HEK293 (cell line): ENCODE data around the gene NXNL2.

Source experiments
- CTCF ChIA-PET: fragments of 350-600 bp; formaldehyde crosslinking; extraction: SDS; loops from one replicate; lab custom pipeline; 2021; ENCODE audit warnings: antibody characterized with exemption; lab: Yijun Ruan, JAX
- POLR2A ChIA-PET: fragments of 300-600 bp; formaldehyde crosslinking; extraction: SDS; loops from one replicate; lab custom pipeline; 2020; ENCODE audit warnings: antibody characterized with exemption, inconsistent platforms; lab: Yijun Ruan, JAX
- H3K27ac ChIP-seq: fragments of 200-500 bp; sonication (Bioruptor generic); 2 replicates; pipeline ENCODE4 v1.5.1; 2014; ENCODE audit warnings: low read depth, low read length, control low read depth, inconsistent platforms; ENCODE audit errors: extremely low read depth
- H3K36me3 ChIP-seq, 2 experiments: fragments of 200-500 bp in 1 of 2; sonication (Bioruptor generic) in 1 of 2; 1 replicate in 1 of 2; 2 replicates in 1 of 2; pipeline ENCODE4 v1.5.1; 2014 to 2017; ENCODE audit warnings: inconsistent platforms in 2 of 2, low read length in 2 of 2; ENCODE audit not compliant: control insufficient read depth in 2 of 2, insufficient read depth in 1 of 2
- H3K4me1 ChIP-seq: fragments of 200-500 bp; sonication (Bioruptor generic); 2 replicates; pipeline ENCODE4 v1.5.1; 2014; ENCODE audit warnings: mild to moderate bottlenecking, low read length, inconsistent platforms; ENCODE audit not compliant: control insufficient read depth, insufficient read depth
- H3K4me3 ChIP-seq: 2 replicates; pipeline ENCODE4 v1.5.1; 2011; ENCODE audit warnings: low read depth, mild to moderate bottlenecking, control low read depth, low read length, moderate library complexity
- H3K9me3 ChIP-seq: fragments of 200-500 bp; sonication (Bioruptor generic); 2 replicates; pipeline ENCODE4 v1.5.1; 2014; ENCODE audit warnings: low read depth, low read length, inconsistent platforms; ENCODE audit not compliant: control insufficient read depth, insufficient read depth
- KLF17 ChIP-seq: fragments of 450-650 bp; formaldehyde crosslinking; IDR thresholded peaks from 2 replicates; pipeline ENCODE4 v1.5.1; 2016; ENCODE audit warnings: missing biosample characterization, missing genetic modification characterization
- ZFP41 ChIP-seq: fragments of 450-650 bp; formaldehyde crosslinking; IDR thresholded peaks from 2 replicates; pipeline ENCODE4 v1.5.1; 2016; ENCODE audit warnings: missing biosample characterization, missing genetic modification characterization, borderline replicate concordance
- ZFP69B ChIP-seq: fragments of 450-650 bp; formaldehyde crosslinking; IDR thresholded peaks from 2 replicates; pipeline ENCODE4 v1.5.1; 2016; ENCODE audit warnings: missing biosample characterization, missing genetic modification characterization
- ZNF10 ChIP-seq: fragments of 450-650 bp; formaldehyde crosslinking; IDR thresholded peaks from 2 replicates; pipeline ENCODE4 v1.5.1; 2017; ENCODE audit warnings: missing biosample characterization, missing genetic modification characterization
- ZNF112 ChIP-seq: fragments of 450-650 bp; formaldehyde crosslinking; IDR thresholded peaks from 2 replicates; pipeline ENCODE4 v1.5.0; 2017; ENCODE audit warnings: missing biosample characterization, missing genetic modification characterization
- ZNF132 ChIP-seq: fragments of 450-650 bp; formaldehyde crosslinking; IDR thresholded peaks from 2 replicates; pipeline ENCODE4 v1.5.1; 2017; ENCODE audit warnings: missing biosample characterization, missing genetic modification characterization, borderline replicate concordance
- ZNF133 ChIP-seq: fragments of 450-650 bp; formaldehyde crosslinking; IDR thresholded peaks from 2 replicates; pipeline ENCODE4 v1.5.1; 2016; ENCODE audit warnings: missing biosample characterization, missing genetic modification characterization
- ZNF146 ChIP-seq: fragments of 450-650 bp; formaldehyde crosslinking; IDR thresholded peaks from 2 replicates; pipeline ENCODE4 v1.5.1; 2016; ENCODE audit warnings: missing biosample characterization, missing genetic modification characterization
- ZNF184 ChIP-seq: fragments of 450-650 bp; IDR thresholded peaks from 2 replicates; pipeline ENCODE4 v1.5.1; 2018; ENCODE audit warnings: missing biosample characterization, mild to moderate bottlenecking, missing genetic modification characterization
- ZNF211 ChIP-seq: fragments of 450-650 bp; formaldehyde crosslinking; IDR thresholded peaks from 2 replicates; pipeline ENCODE4 v1.5.1; 2016; ENCODE audit warnings: low read depth, missing biosample characterization, missing genetic modification characterization
- ZNF221 ChIP-seq: fragments of 450-650 bp; formaldehyde crosslinking; IDR thresholded peaks from 2 replicates; pipeline ENCODE4 v1.5.1; 2017; ENCODE audit warnings: missing biosample characterization, missing genetic modification characterization, borderline replicate concordance
- ZNF302 ChIP-seq: fragments of 450-650 bp; formaldehyde crosslinking; IDR thresholded peaks from 2 replicates; pipeline ENCODE4 v1.5.1; 2016; ENCODE audit warnings: missing biosample characterization, missing genetic modification characterization, low read depth
- ZNF501 ChIP-seq: fragments of 450-650 bp; formaldehyde crosslinking; IDR thresholded peaks from 2 replicates; pipeline ENCODE4 v1.5.1; 2016; ENCODE audit warnings: missing biosample characterization, missing genetic modification characterization
- ZNF510 ChIP-seq: fragments of 450-650 bp; formaldehyde crosslinking; IDR thresholded peaks from 2 replicates; pipeline ENCODE4 v1.5.1; 2018; ENCODE audit warnings: mild to moderate bottlenecking, missing genetic modification characterization, missing biosample characterization; ENCODE audit not compliant: insufficient replicate concordance
- ZNF549 ChIP-seq: fragments of 450-650 bp; IDR thresholded peaks from 2 replicates; pipeline ENCODE4 v1.5.1; 2018; ENCODE audit warnings: missing biosample characterization, missing genetic modification characterization, mild to moderate bottlenecking, inconsistent platforms, moderate library complexity
- ZNF558 ChIP-seq: fragments of 450-650 bp; formaldehyde crosslinking; IDR thresholded peaks from 2 replicates; pipeline ENCODE4 v1.5.1; 2016; ENCODE audit warnings: missing biosample characterization, missing genetic modification characterization
- ZNF830 ChIP-seq: fragments of 450-650 bp; IDR thresholded peaks from 2 replicates; pipeline ENCODE4 v1.5.0; 2018; ENCODE audit warnings: missing biosample characterization, missing genetic modification characterization, low read depth, mild to moderate bottlenecking, moderate library complexity
- TF ChIP-seq, protein P1 (sequence below): fragments of 450-650 bp; formaldehyde crosslinking; IDR thresholded peaks from 2 replicates; pipeline ENCODE4 v1.5.1; 2017; ENCODE audit warnings: missing biosample characterization, missing genetic modification characterization
- TF ChIP-seq, protein P2 (sequence below): fragments of 450-650 bp; IDR thresholded peaks from 2 replicates; pipeline ENCODE4 v1.5.1; 2018; ENCODE audit warnings: missing biosample characterization, missing genetic modification characterization
- TF ChIP-seq, protein P3 (sequence below): fragments of 450-650 bp; formaldehyde crosslinking; conservative IDR thresholded peaks from 2 replicates; pipeline ENCODE4 v1.5.1; 2016; ENCODE audit warnings: low read depth, missing biosample characterization, missing genetic modification characterization
- TF ChIP-seq, protein P4 (sequence below): fragments of 450-650 bp; formaldehyde crosslinking; IDR thresholded peaks from 2 replicates; pipeline ENCODE4 v1.5.1; 2016; ENCODE audit warnings: missing biosample characterization, missing genetic modification characterization
- TF ChIP-seq, protein P5 (sequence below): fragments of 450-650 bp; formaldehyde crosslinking; IDR thresholded peaks from 2 replicates; pipeline ENCODE4 v1.5.1; 2016; ENCODE audit warnings: missing biosample characterization, missing genetic modification characterization, low read depth

The NXNL2 gene

DNA sequence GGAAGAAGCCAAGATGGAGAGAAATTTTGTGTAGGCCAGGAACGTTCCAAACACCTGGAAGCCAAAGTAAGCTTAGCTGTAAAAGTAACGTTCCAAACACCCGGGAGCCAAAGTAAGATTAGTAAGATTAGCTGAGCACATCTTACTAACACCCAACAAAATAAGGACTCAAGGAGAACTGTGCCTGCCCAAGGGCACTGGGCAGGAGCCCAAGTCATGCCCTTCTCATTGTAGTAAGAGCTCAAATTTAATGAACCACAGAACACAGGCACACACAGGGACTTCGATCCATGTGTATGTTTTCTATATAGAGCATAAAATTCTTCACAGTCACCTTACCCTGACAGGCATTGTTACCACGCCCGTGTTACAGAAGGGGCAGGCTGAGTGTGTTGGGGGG, 36.1 kb upstream of the NXNL2 start:
- Histone ChIP-seq H3K36me3 (no peaks in the 10 kb centered on the region), H3K9me3 (no peaks in the 10 kb centered on the region), H3K27ac (no peak overlapping the region), H3K4me1 (no peaks in the 10 kb centered on the region), H3K4me3 (no peak overlapping the region)
- no peak for TF ChIP-seq ZNF10 (tag by site-specific recombination)
- TF ChIP-seq, protein P1, sequence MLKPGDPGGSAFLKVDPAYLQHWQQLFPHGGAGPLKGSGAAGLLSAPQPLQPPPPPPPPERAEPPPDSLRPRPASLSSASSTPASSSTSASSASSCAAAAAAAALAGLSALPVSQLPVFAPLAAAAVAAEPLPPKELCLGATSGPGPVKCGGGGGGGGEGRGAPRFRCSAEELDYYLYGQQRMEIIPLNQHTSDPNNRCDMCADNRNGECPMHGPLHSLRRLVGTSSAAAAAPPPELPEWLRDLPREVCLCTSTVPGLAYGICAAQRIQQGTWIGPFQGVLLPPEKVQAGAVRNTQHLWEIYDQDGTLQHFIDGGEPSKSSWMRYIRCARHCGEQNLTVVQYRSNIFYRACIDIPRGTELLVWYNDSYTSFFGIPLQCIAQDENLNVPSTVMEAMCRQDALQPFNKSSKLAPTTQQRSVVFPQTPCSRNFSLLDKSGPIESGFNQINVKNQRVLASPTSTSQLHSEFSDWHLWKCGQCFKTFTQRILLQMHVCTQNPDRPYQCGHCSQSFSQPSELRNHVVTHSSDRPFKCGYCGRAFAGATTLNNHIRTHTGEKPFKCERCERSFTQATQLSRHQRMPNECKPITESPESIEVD (tag by site-specific recombination): no peak
- TF ChIP-seq ZNF549: no peak
- no peak for TF ChIP-seq KLF17 (tag by site-specific recombination)
- no peak for TF ChIP-seq ZNF558
- TF ChIP-seq, protein P2, sequence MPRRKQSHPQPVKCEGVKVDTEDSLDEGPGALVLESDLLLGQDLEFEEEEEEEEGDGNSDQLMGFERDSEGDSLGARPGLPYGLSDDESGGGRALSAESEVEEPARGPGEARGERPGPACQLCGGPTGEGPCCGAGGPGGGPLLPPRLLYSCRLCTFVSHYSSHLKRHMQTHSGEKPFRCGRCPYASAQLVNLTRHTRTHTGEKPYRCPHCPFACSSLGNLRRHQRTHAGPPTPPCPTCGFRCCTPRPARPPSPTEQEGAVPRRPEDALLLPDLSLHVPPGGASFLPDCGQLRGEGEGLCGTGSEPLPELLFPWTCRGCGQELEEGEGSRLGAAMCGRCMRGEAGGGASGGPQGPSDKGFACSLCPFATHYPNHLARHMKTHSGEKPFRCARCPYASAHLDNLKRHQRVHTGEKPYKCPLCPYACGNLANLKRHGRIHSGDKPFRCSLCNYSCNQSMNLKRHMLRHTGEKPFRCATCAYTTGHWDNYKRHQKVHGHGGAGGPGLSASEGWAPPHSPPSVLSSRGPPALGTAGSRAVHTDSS (tag by site-specific recombination): no peak
- no peak for TF ChIP-seq ZNF830 (tag by site-specific recombination)
- TF ChIP-seq ZNF510 (tag by site-specific recombination): no peak
- TF ChIP-seq ZFP69B (tag by site-specific recombination): no peak
- ChIA-PET CTCF (interaction anchor here (0.6 kb wide), 3 partner anchors 17 to 548 kb away, joined by 3 read pairs; no protein-coding TSS in a partner anchor), POLR2A (interaction anchor here (1.0 kb wide), 1 partner anchor 811 kb away, joined by 3 read pairs; no protein-coding TSS in a partner anchor)

DNA sequence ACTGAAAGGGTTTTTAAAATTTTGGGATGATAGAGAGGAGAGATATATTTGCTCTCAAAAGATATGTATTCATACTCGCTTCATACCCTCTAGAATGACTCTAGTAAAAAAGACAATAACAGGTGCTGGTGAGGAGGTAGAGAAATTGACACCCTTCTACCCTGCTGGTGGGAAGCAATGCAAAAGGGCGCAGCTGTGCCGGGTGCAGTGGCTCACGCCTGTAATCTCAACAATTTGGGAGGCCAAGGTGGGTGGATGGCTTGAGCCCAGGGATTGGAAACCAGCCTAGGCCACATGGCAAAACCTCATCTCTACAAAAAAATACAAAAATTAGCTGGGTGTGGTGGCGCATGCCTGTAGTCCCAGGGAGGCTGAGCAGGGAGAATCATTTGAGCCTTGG, 33.9 kb upstream of the NXNL2 start:
- CTCF ChIA-PET: no interaction called here
- Histone ChIP-seq H3K4me1 (no peaks in the 10 kb centered on the region), H3K36me3 (no peaks in the 10 kb centered on the region), H3K4me3 (no peak overlapping the region), H3K27ac (no peak overlapping the region), H3K9me3 (no peaks in the 10 kb centered on the region)
- POLR2A ChIA-PET: no interaction called here
- no peak for TF ChIP-seq ZNF501 (tag by site-specific recombination)
- TF ChIP-seq ZNF133: no peak
- TF ChIP-seq ZNF302 (tag by site-specific recombination): no peak
- TF ChIP-seq, protein P3, sequence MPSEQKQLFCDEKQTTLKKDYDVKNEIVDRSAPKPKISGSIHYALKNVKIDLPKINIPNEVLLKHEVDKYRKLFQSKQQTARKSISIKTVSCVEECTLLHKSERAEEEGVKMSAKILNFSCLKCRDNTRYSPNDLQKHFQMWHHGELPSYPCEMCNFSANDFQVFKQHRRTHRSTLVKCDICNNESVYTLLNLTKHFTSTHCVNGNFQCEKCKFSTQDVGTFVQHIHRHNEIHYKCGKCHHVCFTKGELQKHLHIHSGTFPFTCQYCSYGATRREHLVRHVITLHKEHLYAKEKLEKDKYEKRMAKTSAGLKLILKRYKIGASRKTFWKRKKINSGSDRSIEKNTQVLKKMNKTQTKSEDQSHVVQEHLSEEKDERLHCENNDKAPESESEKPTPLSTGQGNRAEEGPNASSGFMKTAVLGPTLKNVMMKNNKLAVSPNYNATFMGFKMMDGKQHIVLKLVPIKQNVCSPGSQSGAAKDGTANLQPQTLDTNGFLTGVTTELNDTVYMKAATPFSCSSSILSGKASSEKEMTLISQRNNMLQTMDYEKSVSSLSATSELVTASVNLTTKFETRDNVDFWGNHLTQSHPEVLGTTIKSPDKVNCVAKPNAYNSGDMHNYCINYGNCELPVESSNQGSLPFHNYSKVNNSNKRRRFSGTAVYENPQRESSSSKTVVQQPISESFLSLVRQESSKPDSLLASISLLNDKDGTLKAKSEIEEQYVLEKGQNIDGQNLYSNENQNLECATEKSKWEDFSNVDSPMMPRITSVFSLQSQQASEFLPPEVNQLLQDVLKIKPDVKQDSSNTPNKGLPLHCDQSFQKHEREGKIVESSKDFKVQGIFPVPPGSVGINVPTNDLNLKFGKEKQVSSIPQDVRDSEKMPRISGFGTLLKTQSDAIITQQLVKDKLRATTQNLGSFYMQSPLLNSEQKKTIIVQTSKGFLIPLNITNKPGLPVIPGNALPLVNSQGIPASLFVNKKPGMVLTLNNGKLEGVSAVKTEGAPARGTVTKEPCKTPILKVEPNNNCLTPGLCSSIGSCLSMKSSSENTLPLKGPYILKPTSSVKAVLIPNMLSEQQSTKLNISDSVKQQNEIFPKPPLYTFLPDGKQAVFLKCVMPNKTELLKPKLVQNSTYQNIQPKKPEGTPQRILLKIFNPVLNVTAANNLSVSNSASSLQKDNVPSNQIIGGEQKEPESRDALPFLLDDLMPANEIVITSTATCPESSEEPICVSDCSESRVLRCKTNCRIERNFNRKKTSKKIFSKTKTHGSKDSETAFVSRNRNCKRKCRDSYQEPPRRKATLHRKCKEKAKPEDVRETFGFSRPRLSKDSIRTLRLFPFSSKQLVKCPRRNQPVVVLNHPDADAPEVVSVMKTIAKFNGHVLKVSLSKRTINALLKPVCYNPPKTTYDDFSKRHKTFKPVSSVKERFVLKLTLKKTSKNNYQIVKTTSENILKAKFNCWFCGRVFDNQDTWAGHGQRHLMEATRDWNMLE: no peak
- TF ChIP-seq ZNF184 (tag by site-specific recombination): no peak
- TF ChIP-seq ZNF221 (tag by site-specific recombination): no peak
- TF ChIP-seq ZFP69B (tag by site-specific recombination): no peak
- no peak for TF ChIP-seq ZFP41
- TF ChIP-seq ZNF132: no peak
- TF ChIP-seq, protein P4, sequence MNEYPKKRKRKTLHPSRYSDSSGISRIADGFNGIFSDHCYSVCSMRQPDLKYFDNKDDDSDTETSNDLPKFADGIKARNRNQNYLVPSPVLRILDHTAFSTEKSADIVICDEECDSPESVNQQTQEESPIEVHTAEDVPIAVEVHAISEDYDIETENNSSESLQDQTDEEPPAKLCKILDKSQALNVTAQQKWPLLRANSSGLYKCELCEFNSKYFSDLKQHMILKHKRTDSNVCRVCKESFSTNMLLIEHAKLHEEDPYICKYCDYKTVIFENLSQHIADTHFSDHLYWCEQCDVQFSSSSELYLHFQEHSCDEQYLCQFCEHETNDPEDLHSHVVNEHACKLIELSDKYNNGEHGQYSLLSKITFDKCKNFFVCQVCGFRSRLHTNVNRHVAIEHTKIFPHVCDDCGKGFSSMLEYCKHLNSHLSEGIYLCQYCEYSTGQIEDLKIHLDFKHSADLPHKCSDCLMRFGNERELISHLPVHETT (tag by site-specific recombination): no peak
- no peak for TF ChIP-seq ZNF146 (tag by site-specific recombination)
- no peak for TF ChIP-seq ZNF211 (tag by site-specific recombination)
- no peak for TF ChIP-seq ZNF112
- TF ChIP-seq, protein P5, sequence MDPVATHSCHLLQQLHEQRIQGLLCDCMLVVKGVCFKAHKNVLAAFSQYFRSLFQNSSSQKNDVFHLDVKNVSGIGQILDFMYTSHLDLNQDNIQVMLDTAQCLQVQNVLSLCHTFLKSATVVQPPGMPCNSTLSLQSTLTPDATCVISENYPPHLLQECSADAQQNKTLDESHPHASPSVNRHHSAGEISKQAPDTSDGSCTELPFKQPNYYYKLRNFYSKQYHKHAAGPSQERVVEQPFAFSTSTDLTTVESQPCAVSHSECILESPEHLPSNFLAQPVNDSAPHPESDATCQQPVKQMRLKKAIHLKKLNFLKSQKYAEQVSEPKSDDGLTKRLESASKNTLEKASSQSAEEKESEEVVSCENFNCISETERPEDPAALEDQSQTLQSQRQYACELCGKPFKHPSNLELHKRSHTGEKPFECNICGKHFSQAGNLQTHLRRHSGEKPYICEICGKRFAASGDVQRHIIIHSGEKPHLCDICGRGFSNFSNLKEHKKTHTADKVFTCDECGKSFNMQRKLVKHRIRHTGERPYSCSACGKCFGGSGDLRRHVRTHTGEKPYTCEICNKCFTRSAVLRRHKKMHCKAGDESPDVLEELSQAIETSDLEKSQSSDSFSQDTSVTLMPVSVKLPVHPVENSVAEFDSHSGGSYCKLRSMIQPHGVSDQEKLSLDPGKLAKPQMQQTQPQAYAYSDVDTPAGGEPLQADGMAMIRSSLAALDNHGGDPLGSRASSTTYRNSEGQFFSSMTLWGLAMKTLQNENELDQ (tag by site-specific recombination): no peak
